Endodermal cell (in vitro differentiated cells): ENCODE measurements around the gene OVOL3. TPM values are rescaled to one million over a fixed set of nuclear protein-coding genes. Genes with fewer than 3 reads are reported as not detected.
A peak's percentile ranks its signal among the peaks of the same experiment; 100 is the strongest.

Experiments
- DNase-seq: peaks from one replicate; pipeline ENCODE4 v3.0.0-alpha.2; 2017
- H3K27ac ChIP-seq: 2 replicates; pipeline ENCODE4 v1.5.1; 2013; ENCODE audit warnings: mild to moderate bottlenecking, low read depth, low read length, moderate library complexity
- H3K27me3 ChIP-seq: 2 replicates; pipeline ENCODE4 v1.6.1; 2013; ENCODE audit warnings: mild to moderate bottlenecking, low read length, moderate library complexity; ENCODE audit not compliant: insufficient read depth, control insufficient read depth, poor library complexity, severe bottlenecking
- H3K36me3 ChIP-seq: 2 replicates; pipeline ENCODE4 v1.7.0; 2013; ENCODE audit warnings: mild to moderate bottlenecking, low read length, moderate library complexity; ENCODE audit not compliant: control insufficient read depth, insufficient read depth
- H3K4me1 ChIP-seq: one replicate; pipeline ENCODE4 v1.7.0; 2013; ENCODE audit warnings: low read length; ENCODE audit not compliant: control insufficient read depth, insufficient read depth
- H3K4me3 ChIP-seq: 2 replicates; pipeline ENCODE4 v1.5.1; 2013; ENCODE audit warnings: mild to moderate bottlenecking, low read length, moderate library complexity
- H3K9ac ChIP-seq: 2 replicates; pipeline ENCODE4 v1.6.1; 2013; ENCODE audit warnings: mild to moderate bottlenecking, low read length, moderate library complexity; ENCODE audit not compliant: poor library complexity, severe bottlenecking; ENCODE audit errors: extremely low read depth
- H3K9me3 ChIP-seq: 2 replicates; pipeline ENCODE4 v1.6.1; 2013; ENCODE audit warnings: mild to moderate bottlenecking, low read length, moderate library complexity; ENCODE audit not compliant: control insufficient read depth
- H3K27ac Mint-ChIP-seq: 2 replicates; pipeline ENCODE4 v1.8.0; 2020; ENCODE audit warnings: mixed read lengths
- H3K27me3 Mint-ChIP-seq: 2 replicates; pipeline ENCODE4 v1.8.0; 2021; ENCODE audit warnings: mild to moderate bottlenecking, mixed read lengths; ENCODE audit not compliant: insufficient read depth
- H3K36me3 Mint-ChIP-seq: 2 replicates; pipeline ENCODE4 v1.8.0; 2020; ENCODE audit warnings: low read depth, mixed read lengths
- H3K4me1 Mint-ChIP-seq: 2 replicates; pipeline ENCODE4 v1.8.0; 2020; ENCODE audit warnings: mixed read lengths
- H3K4me3 Mint-ChIP-seq: 2 replicates; pipeline ENCODE4 v1.8.0; 2020; ENCODE audit warnings: mild to moderate bottlenecking, moderate library complexity, mixed read lengths
- H3K9me3 Mint-ChIP-seq: 2 replicates; pipeline ENCODE4 v1.8.0; 2020; ENCODE audit warnings: mild to moderate bottlenecking, mixed read lengths
- CTCF ChIP-seq: fragments of 200-600 bp; sonication (generic); conservative IDR thresholded peaks from 2 replicates; pipeline ENCODE4 v1.5.0; 2021; ENCODE audit warnings: antibody characterized with exemption, mild to moderate bottlenecking
- WGBS, 2 experiments: methylation state at CpG; one replicate each; pipeline versions ENCODE4 v1.1.5 to v1.1.7; 2013; ENCODE audit warnings: missing lambda C conversion rate in 2 of 2, mixed read lengths in 1 of 2; ENCODE audit not compliant: insufficient coverage in 1 of 2, insufficient read length in 1 of 2; 5-methylcytosine and 5-hydroxymethylcytosine counted together
- total RNA-seq, 2 donors: library from RNA; stranded (reverse); fragmentation: NEBNext Ultra II Directional in 1 of 2; extraction: Animal tissue kit (Norgen Biotek cat#: 25700) in 1 of 2; gene quantifications; 2 replicates in 1 of 2; 3 replicates in 1 of 2; pipeline ENCODE4 v1.2.1, GENCODE V29; 2021

OVOL3 gene
- total RNA-seq, 2 donors from 2014 or later: not detected

DNA sequence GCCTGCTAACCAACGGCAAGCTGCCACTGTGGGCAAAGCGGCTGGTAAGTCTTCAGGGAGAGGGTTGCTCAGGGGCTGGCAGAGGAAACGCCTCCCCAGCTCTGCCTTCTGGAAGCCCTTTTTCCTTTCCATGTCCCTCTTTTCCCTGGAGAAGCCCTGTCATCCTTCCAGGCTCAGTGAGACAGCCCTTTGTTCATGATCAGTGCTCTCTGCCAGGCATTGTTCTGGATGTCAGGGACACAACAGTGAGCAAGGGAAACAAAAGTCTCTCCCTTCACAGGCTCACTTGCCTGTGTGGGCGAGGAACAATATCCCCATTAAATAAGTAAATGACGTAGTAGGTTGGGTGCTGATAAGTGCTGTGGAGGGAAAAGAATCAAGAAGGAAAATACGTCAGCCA is 13.9 kb upstream of the OVOL3 start:
- TF ChIP-seq CTCF: no peak
- H3K9me3 Mint-ChIP-seq: no peaks in the 10 kb centered on the region
- H3K27me3 ChIP-seq: no peaks in the 10 kb centered on the region
- no peak overlapping the region for H3K4me3 Mint-ChIP-seq
- no peak for DNase-seq
- no peak overlapping the region for H3K4me3 ChIP-seq
- WGBS, 2 experiments: 74 to 90% methylated on average over 2 to 6 of the region's 6 CpGs
- no peaks in the 10 kb centered on the region for H3K4me1 ChIP-seq
- H3K4me1 Mint-ChIP-seq: no peaks in the 10 kb centered on the region
- peak overlapping the region; percentile 81 for H3K27ac ChIP-seq
- H3K36me3 ChIP-seq: peaks cover 39% of the 10 kb centered on the region
- H3K27me3 Mint-ChIP-seq: no peaks in the 10 kb centered on the region
- peak overlapping the region; percentile 24 for H3K27ac Mint-ChIP-seq
- H3K36me3 Mint-ChIP-seq: peaks cover 48% of the 10 kb centered on the region
- H3K9ac ChIP-seq: no peak overlapping the region
- no peaks in the 10 kb centered on the region for H3K9me3 ChIP-seq

GRCh38 chr19:36099166-36099785 is 11.7 kb upstream of the OVOL3 start:
- Histone ChIP-seq H3K36me3 (peaks cover 31% of the 10 kb centered on the region), H3K4me3 (no peak overlapping the region), H3K9me3 (no peaks in the 10 kb centered on the region), H3K27ac (no peak overlapping the region), H3K4me1 (no peaks in the 10 kb centered on the region), H3K27me3 (no peaks in the 10 kb centered on the region), H3K9ac (no peak overlapping the region)
- H3K36me3 Mint-ChIP-seq: peaks cover 42% of the 10 kb centered on the region
- H3K4me3 Mint-ChIP-seq: no peak overlapping the region
- H3K9me3 Mint-ChIP-seq: no peaks in the 10 kb centered on the region
- no peak overlapping the region for H3K27ac Mint-ChIP-seq
- 91 to 92% methylated on average over 12 to 19 of the region's 19 CpGs for WGBS, 2 experiments
- H3K4me1 Mint-ChIP-seq: no peaks in the 10 kb centered on the region
- H3K27me3 Mint-ChIP-seq: no peaks in the 10 kb centered on the region
- no peak for DNase-seq
- TF ChIP-seq CTCF: no peak

DNA sequence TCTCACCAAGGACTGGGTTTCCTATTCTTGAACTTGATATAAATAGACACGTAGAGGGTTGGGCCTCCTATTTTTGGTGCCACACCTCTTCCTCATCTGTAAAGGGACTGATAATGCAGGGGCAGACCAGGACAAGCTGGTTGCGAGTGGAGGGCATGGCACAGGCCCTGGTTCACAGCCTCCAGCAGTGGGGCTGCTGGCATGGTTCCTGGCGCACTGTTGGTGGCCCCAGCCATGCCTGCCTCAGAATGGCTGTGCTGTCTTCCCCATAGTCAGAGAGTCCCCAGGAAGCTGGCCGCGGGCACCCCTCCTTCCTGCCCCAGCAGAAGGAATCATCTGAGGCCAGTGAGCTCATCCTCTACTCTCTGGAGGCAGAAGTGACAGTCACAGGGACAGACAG is 10.5 kb upstream of the OVOL3 start:
- H3K9me3 ChIP-seq: no peaks in the 10 kb centered on the region
- H3K4me3 ChIP-seq: no peak overlapping the region
- no peak overlapping the region for H3K4me3 Mint-ChIP-seq
- DNase-seq: no peak
- no peak for TF ChIP-seq CTCF
- no peak overlapping the region for H3K27ac ChIP-seq
- H3K9me3 Mint-ChIP-seq: no peaks in the 10 kb centered on the region
- no peak overlapping the region for H3K9ac ChIP-seq
- no peaks in the 10 kb centered on the region for H3K4me1 Mint-ChIP-seq
- peaks cover 47% of the 10 kb centered on the region for H3K36me3 Mint-ChIP-seq
- no peaks in the 10 kb centered on the region for H3K27me3 ChIP-seq
- 94 to 97% methylated on average over 3 to 5 of the region's 5 CpGs for WGBS, 2 experiments
- H3K4me1 ChIP-seq: no peaks in the 10 kb centered on the region
- no peaks in the 10 kb centered on the region for H3K27me3 Mint-ChIP-seq
- H3K27ac Mint-ChIP-seq: no peak overlapping the region
- H3K36me3 ChIP-seq: peaks cover 27% of the 10 kb centered on the region
